H1 (cell line): ENCODE measurements around the gene QSER1. TPM values are rescaled to one million over a fixed set of nuclear protein-coding genes. Genes with fewer than 3 reads are reported as not detected.

Source experiments
- CTCF ChIA-PET: fragments of 300-600 bp; sonication (Branson Sonifier 250); formaldehyde crosslinking; loops from one replicate; lab custom pipeline; 2021; ENCODE audit not compliant: partially characterized antibody; lab: Charles Lee
- POLR2A ChIA-PET: fragments of 300-600 bp; sonication (Branson Sonifier 250); formaldehyde crosslinking; loops from one replicate; lab custom pipeline; 2021; ENCODE audit warnings: inconsistent platforms; ENCODE audit not compliant: partially characterized antibody; lab: Charles Lee
- DNase-seq, 2 experiments: peaks; one replicate each; pipeline versions ENCODE4 v3.0.0 to v3.0.0-alpha.2; 2010 to 2022; ENCODE audit warnings: low spot score in 2 of 2, low read depth in 1 of 2, mixed read lengths in 1 of 2
- FAIRE-seq: peaks from 2 replicates; lab custom pipeline; 2011; peaks lifted over from hg19 to GRCh38; lab: Jason Lieb, UNC
- H2AFZ ChIP-seq: 2 replicates; pipeline ENCODE4 v1.8.1; 2012; ENCODE audit warnings: low read length, inconsistent platforms
- H2AK5ac ChIP-seq: 2 replicates; pipeline ENCODE4 v1.6.1; 2013; ENCODE audit warnings: low read depth, low read length
- H2BK120ac ChIP-seq: replicated peaks from 2 replicates; pipeline ENCODE3; 2013; ENCODE audit warnings: low read depth, low read length, inconsistent platforms
- H2BK12ac ChIP-seq: 2 replicates; pipeline ENCODE4 v1.6.1; 2013; ENCODE audit warnings: low read depth, low read length
- H2BK15ac ChIP-seq: 2 replicates; pipeline ENCODE4 v1.6.1; 2013; ENCODE audit warnings: low read length
- H2BK20ac ChIP-seq: 2 replicates; pipeline ENCODE4 v1.6.1; 2013; ENCODE audit warnings: low read length
- H2BK5ac ChIP-seq: 2 replicates; pipeline ENCODE4 v1.6.1; 2013; ENCODE audit warnings: low read depth, low read length
- H3K14ac ChIP-seq: 2 replicates; pipeline ENCODE4 v1.6.1; 2013; ENCODE audit warnings: inconsistent platforms; ENCODE audit not compliant: insufficient read length
- H3K18ac ChIP-seq: 2 replicates; pipeline ENCODE4 v1.6.1; 2013; ENCODE audit warnings: low read length; ENCODE audit errors: extremely low read depth
- H3K23ac ChIP-seq: 2 replicates; pipeline ENCODE4 v1.6.1; 2013; ENCODE audit warnings: inconsistent platforms; ENCODE audit not compliant: insufficient read length
- H3K23me2 ChIP-seq: 2 replicates; pipeline ENCODE4 v1.6.1; 2013; ENCODE audit warnings: low read depth, low read length
- H3K27ac ChIP-seq: 2 replicates; pipeline ENCODE4 v1.6.1; 2011; ENCODE audit warnings: low read depth, low read length, inconsistent platforms
- H3K27me3 ChIP-seq, 4 experiments: replicated peaks in 1 of 4; 1 replicate in 1 of 4; 2 replicates in 3 of 4; pipeline versions ENCODE4 v1.6.1 to v1.8.1; 2011 to 2013; ENCODE audit warnings: low read length in 3 of 4, mild to moderate bottlenecking in 3 of 4, inconsistent platforms in 2 of 4, mixed read lengths in 2 of 4, moderate library complexity in 1 of 4; ENCODE audit not compliant: control insufficient read depth in 3 of 4, insufficient read depth in 3 of 4; ENCODE audit errors: extremely low read depth in 1 of 4
- H3K36me3 ChIP-seq, 4 experiments: 2 replicates each; pipeline versions ENCODE4 v1.6.1 to v1.8.1; 2011 to 2013; ENCODE audit warnings: mild to moderate bottlenecking in 4 of 4, low read length in 3 of 4, moderate library complexity in 2 of 4, control low read depth in 1 of 4, inconsistent platforms in 1 of 4; ENCODE audit not compliant: insufficient read depth in 4 of 4, control insufficient read depth in 2 of 4
- H3K4ac ChIP-seq: replicated peaks from 2 replicates; pipeline ENCODE3; 2013; ENCODE audit warnings: low read length, low read depth, mixed read lengths, inconsistent platforms; ENCODE audit not compliant: insufficient read length
- H3K4me1 ChIP-seq, 4 experiments: replicated peaks in 1 of 4; 1 replicate in 1 of 4; 2 replicates in 3 of 4; pipeline versions ENCODE4 v1.6.1 to v1.8.1; 2011 to 2013; ENCODE audit warnings: low read length in 3 of 4, inconsistent platforms in 2 of 4, mixed read lengths in 1 of 4; ENCODE audit not compliant: insufficient read depth in 4 of 4, control insufficient read depth in 3 of 4
- H3K4me2 ChIP-seq, 2 experiments: 2 replicates each; pipeline versions ENCODE4 v1.6.1 to v1.8.1; 2011 to 2013; ENCODE audit warnings: low read depth in 2 of 2, low read length in 2 of 2, control low read depth in 1 of 2, inconsistent platforms in 1 of 2, mild to moderate bottlenecking in 1 of 2; ENCODE audit not compliant: insufficient read depth in 1 of 2
- H3K4me3 ChIP-seq, 4 experiments: fragments of 200-600, 300-600 bp in 1 of 4; sonication (generic), shearing (Covaris generic), sonication (Bioruptor Twin) in 1 of 4; 2 replicates each; pipeline versions ENCODE4 v1.5.1 to v1.8.1; 2011 to 2016; ENCODE audit warnings: low read length in 4 of 4, low read depth in 3 of 4, control low read depth in 2 of 4, inconsistent platforms in 2 of 4, mild to moderate bottlenecking in 2 of 4, mixed read lengths in 1 of 4, moderate library complexity in 1 of 4; ENCODE audit not compliant: insufficient read depth in 2 of 4; ENCODE audit errors: extremely low read depth in 1 of 4
- H3K56ac ChIP-seq: replicated peaks from 2 replicates; pipeline ENCODE3; 2013; ENCODE audit warnings: low read depth, mild to moderate bottlenecking, mixed read lengths, low read length, inconsistent platforms; ENCODE audit not compliant: insufficient read length
- H3K79me1 ChIP-seq: 2 replicates; pipeline ENCODE4 v1.6.1; 2013; ENCODE audit warnings: low read depth, low read length, control low read depth
- H3K79me2 ChIP-seq, 2 experiments: 2 replicates each; pipeline versions ENCODE4 v1.6.1 to v1.8.1; 2012 to 2013; ENCODE audit warnings: low read length in 2 of 2, mild to moderate bottlenecking in 2 of 2, inconsistent platforms in 1 of 2; ENCODE audit not compliant: insufficient read depth in 2 of 2, control insufficient read depth in 1 of 2
- H3K9ac ChIP-seq, 4 experiments: replicated peaks in 1 of 4; 1 replicate in 1 of 4; 2 replicates in 3 of 4; pipeline versions ENCODE4 v1.6.1 to v1.8.1; 2011 to 2013; ENCODE audit warnings: low read depth in 3 of 4, low read length in 3 of 4, control low read depth in 2 of 4, mild to moderate bottlenecking in 2 of 4, moderate library complexity in 2 of 4, inconsistent platforms in 1 of 4; ENCODE audit errors: extremely low read depth in 1 of 4
- H3K9me3 ChIP-seq, 2 experiments: 2 replicates each; pipeline versions ENCODE4 v1.6.1 to v1.8.1; 2012 to 2013; ENCODE audit warnings: mild to moderate bottlenecking in 2 of 2, moderate library complexity in 2 of 2, control low read depth in 1 of 2, inconsistent platforms in 1 of 2, low read depth in 1 of 2, low read length in 1 of 2, mixed read lengths in 1 of 2; ENCODE audit not compliant: insufficient read depth in 2 of 2
- H4K20me1 ChIP-seq, 2 experiments: replicated peaks in 1 of 2; 2 replicates each; pipeline versions ENCODE3 to v1.8.1; 2011 to 2013; ENCODE audit warnings: inconsistent platforms in 2 of 2, low read length in 2 of 2, mild to moderate bottlenecking in 1 of 2; ENCODE audit not compliant: insufficient read depth in 2 of 2, control insufficient read depth in 1 of 2
- H4K5ac ChIP-seq: 2 replicates; pipeline ENCODE4 v1.6.1; 2013; ENCODE audit warnings: low read length, low read depth, mixed read lengths, inconsistent platforms; ENCODE audit not compliant: insufficient read length
- H4K8ac ChIP-seq: 2 replicates; pipeline ENCODE4 v1.8.0; 2013; ENCODE audit warnings: mild to moderate bottlenecking, moderate library complexity, low read length, inconsistent platforms; ENCODE audit not compliant: insufficient read depth; ENCODE audit errors: extremely low read depth
- H4K91ac ChIP-seq: replicated peaks from 2 replicates; pipeline ENCODE3; 2013; ENCODE audit warnings: low read length, mixed read lengths, inconsistent platforms; ENCODE audit not compliant: insufficient read length
- HDAC6 ChIP-seq: IDR thresholded peaks from one replicate; pipeline ENCODE4 v1.7.1; 2012; ENCODE audit warnings: low read depth, mild to moderate bottlenecking, inconsistent platforms, low read length, moderate library complexity
- WGBS, 2 experiments: shearing (Covaris generic) in 1 of 2; methylation state at CpG; one replicate each; pipeline versions ENCODE4 v1.1.6 to v1.1.7; 2013 to 2015; ENCODE audit warnings: low lambda C conversion rate in 2 of 2, mixed read lengths in 2 of 2, inconsistent platforms in 1 of 2, low coverage in 1 of 2, missing lambda C conversion rate in 1 of 2; ENCODE audit not compliant: insufficient replicate concordance in 2 of 2, insufficient coverage in 1 of 2, insufficient read length in 1 of 2; ENCODE audit errors: extremely low coverage in 1 of 2, missing lambda C conversion rate in 1 of 2; 5-methylcytosine and 5-hydroxymethylcytosine counted together
- polyA plus RNA-seq, 7 experiments: library from polyadenylated mRNA; depleted of rRNA in 3 of 7; stranded (reverse) in 5 of 7; unstranded in 2 of 7; fragments of >200 nt in 5 of 7; fragments of 200-250 nt in 2 of 7; gene quantifications; 1 replicate in 5 of 7; 2 replicates in 1 of 7; 4 replicates in 1 of 7; pipeline versions ENCODE4 v1.2.1 to v1.2.3, GENCODE V29; 2011 to 2013; ENCODE audit warnings: missing spikeins in 2 of 7, mixed read lengths in 2 of 7
- total RNA-seq: library from RNA; stranded (reverse); fragmentation: NEBNext Ultra II Directional; extraction: Animal tissue kit (Norgen Biotek cat#: 25700); gene quantifications from 2 replicates; pipeline ENCODE4 v1.2.1, GENCODE V29; 2021

QSER1 gene
- total and polyA plus RNA-seq, 2 of the 8 experiments (the other 6 are each of a cell fraction or from before 2014, with no cell fraction given) = 29.3 to 117 TPM

- H4K8ac ChIP-seq = no peak overlapping the region
- H4K20me1 ChIP-seq = peaks cover 0 to 2% of the 10 kb centered on the region in 2 experiments
- no peak overlapping the region for H3K9ac ChIP-seq
- no peaks in the 10 kb centered on the region for H3K79me2 ChIP-seq
- no peak for TF ChIP-seq HDAC6
- no peaks in the 10 kb centered on the region for H3K27me3 ChIP-seq
- no peaks in the 10 kb centered on the region for H3K9me3 ChIP-seq
- H2BK20ac ChIP-seq = no peak overlapping the region
- H3K4me1 ChIP-seq = no peaks in the 10 kb centered on the region
- no peak overlapping the region for H3K18ac ChIP-seq
- no peak overlapping the region for H2BK5ac ChIP-seq
- CTCF ChIA-PET = interaction anchor here (1.9 kb wide), 1 partner anchor 13 kb away, joined by 6 read pairs; no protein-coding TSS in a partner anchor
- no peak overlapping the region for H3K4me2 ChIP-seq
- no peak overlapping the region for H3K27ac ChIP-seq
- FAIRE-seq (no peak), DNase-seq (no peak)
- H4K91ac ChIP-seq = no peak overlapping the region
- peaks cover 20 to 95% (median 49%) of the 10 kb centered on the region in 4 experiments for H3K36me3 ChIP-seq
- H3K23me2 ChIP-seq = no peaks in the 10 kb centered on the region
- H2BK120ac ChIP-seq = no peak overlapping the region
- WGBS, 2 experiments = 83% methylated on average over 3 of the region's 3 CpGs; no CpG with 5 or more reads in 1 of the 2 experiments
- no peak overlapping the region for H3K4ac ChIP-seq
- no peak overlapping the region for H4K5ac ChIP-seq
- POLR2A ChIA-PET = interaction anchor here (0.7 to 0.8 kb wide), 2 partner anchors 9 kb away, joined by 3 to 4 read pairs; no protein-coding TSS in a partner anchor
- H2AK5ac ChIP-seq = no peak overlapping the region
- H2AFZ ChIP-seq = no peak overlapping the region
- no peak overlapping the region for H3K14ac ChIP-seq
- no peak overlapping the region for H3K23ac ChIP-seq
- no peak overlapping the region for H2BK12ac ChIP-seq
- no peak overlapping the region for H3K4me3 ChIP-seq
- no peak overlapping the region for H2BK15ac ChIP-seq
- no peaks in the 10 kb centered on the region for H3K79me1 ChIP-seq
- H3K56ac ChIP-seq = no peak overlapping the region
These were observed 80.2 kb downstream of the QSER1 start for GRCh38 chr11:32972781-32973180.
